Measurements from ENCODE around the gene MYT1.

GRCh38 chr20:64264091-64264490, 99.8 kb downstream of the MYT1 start:
- TF ChIP-seq POLR2A (IDR thresholded peaks at IDR 0.05; ENCODE audit: low read depth, low read length) (no peak), POLR2AphosphoS5 (IDR thresholded peaks at IDR 0.05; ENCODE audit: low read depth, low read length) (no peak)
